ENCODE data around the gene ABCB4.

- no peak for TF ChIP-seq CTCF (IDR thresholded peaks at IDR 0.05)
- no peak for TF ChIP-seq POLR2AphosphoS5 (IDR thresholded peaks at IDR 0.05)
Observed at GRCh38 chr7:87451187-87451586, 24.3 kb downstream of the ABCB4 start.
